ENCODE results near the gene PGAM1.

PGAM1 gene

GRCh38 chr10:97428572-97428981 lies 2.6 kb downstream of the PGAM1 start:
- Mint-ChIP-seq H3K9me3 (peaks cover 4% of the 10 kb centered on the region), H3K4me1 (peaks cover 54% of the 10 kb centered on the region), H3K36me3 (ENCODE audit: low read depth) (peaks cover 64% of the 10 kb centered on the region), H3K4me3 (peak overlapping the region; percentile 94), H3K27ac (peak overlapping the region; percentile 100), H3K27me3 (peaks cover 2% of the 10 kb centered on the region)
- DNase-seq (peak; percentile 22), ATAC-seq (peak; percentile 7)

- Mint-ChIP-seq H3K27ac (peak overlapping the region; percentile 68), H3K27me3 (no peaks in the 10 kb centered on the region), H3K4me1 (peaks cover 21% of the 10 kb centered on the region), H3K36me3 (ENCODE audit: low read depth) (peaks cover 53% of the 10 kb centered on the region), H3K9me3 (no peaks in the 10 kb centered on the region), H3K4me3 (no peak overlapping the region)
- peak; percentile 24 for ATAC-seq
- DNase-seq = no peak
These were observed 8.1 kb downstream of the PGAM1 start for GRCh38 chr10:97434055-97434454.

GRCh38 chr10:97434557-97434956 lies 8.6 kb downstream of the PGAM1 start:
- Mint-ChIP-seq H3K4me1 (peaks cover 16% of the 10 kb centered on the region), H3K9me3 (no peaks in the 10 kb centered on the region), H3K27ac (peak overlapping the region; percentile 68), H3K36me3 (ENCODE audit: low read depth) (peaks cover 52% of the 10 kb centered on the region), H3K4me3 (no peak overlapping the region), H3K27me3 (no peaks in the 10 kb centered on the region)
- DNase-seq (no peak), ATAC-seq (peak; percentile 57)

GRCh38 chr10:97435211-97435610 lies 9.2 kb downstream of the PGAM1 start:
- Mint-ChIP-seq H3K36me3 (ENCODE audit: low read depth) (peaks cover 48% of the 10 kb centered on the region), H3K4me1 (peaks cover 10% of the 10 kb centered on the region), H3K27me3 (no peaks in the 10 kb centered on the region), H3K9me3 (no peaks in the 10 kb centered on the region), H3K27ac (no peak overlapping the region), H3K4me3 (no peak overlapping the region)
- no peak for ATAC-seq
- DNase-seq = no peak

- ATAC-seq (no peak), DNase-seq (no peak)
- Mint-ChIP-seq H3K4me1 (peaks cover 31% of the 10 kb centered on the region), H3K4me3 (no peak overlapping the region), H3K36me3 (ENCODE audit: low read depth) (peaks cover 31% of the 10 kb centered on the region), H3K9me3 (no peaks in the 10 kb centered on the region), H3K27me3 (no peaks in the 10 kb centered on the region), H3K27ac (no peak overlapping the region)
These were observed 16.3 kb downstream of the PGAM1 start for GRCh38 chr10:97442277-97442676.

- DNase-seq (no peak), ATAC-seq (peak; percentile 19)
- Mint-ChIP-seq H3K4me3 (peak overlapping the region; percentile 98), H3K27me3 (no peaks in the 10 kb centered on the region), H3K36me3 (ENCODE audit: low read depth) (peaks cover 33% of the 10 kb centered on the region), H3K4me1 (peaks cover 45% of the 10 kb centered on the region), H3K27ac (peak overlapping the region; percentile 93), H3K9me3 (no peaks in the 10 kb centered on the region)
These were observed 18.2 kb downstream of the PGAM1 start for GRCh38 chr10:97444212-97444611.

GRCh38 chr10:97445357-97445721 lies 19.3 kb downstream of the PGAM1 start:
- Mint-ChIP-seq H3K4me1 (peaks cover 45% of the 10 kb centered on the region), H3K4me3 (peak overlapping the region; percentile 98)
- no peak for ATAC-seq

GRCh38 chr10:97445722-97446639 lies 20.0 kb downstream of the PGAM1 start, which contains the start of the genes EXOSC1 and ZDHHC16:
TSS of gene EXOSC1 (minus strand) at chr10:97446006. CDS start at chr10:97445985, 21 bp downstream.
TSS of gene ZDHHC16 (plus strand) at chr10:97446175. CDS start at chr10:97451676, 5,501 bp downstream.
- peaks cover 49% of the 10 kb centered on the region for H3K4me1 Mint-ChIP-seq

More at GRCh38 chr10:97445357-97445721, 19.3 kb downstream of the PGAM1 start:
- no peak for DNase-seq
- Mint-ChIP-seq H3K36me3 (ENCODE audit: low read depth) (peaks cover 28% of the 10 kb centered on the region), H3K9me3 (no peaks in the 10 kb centered on the region), H3K27me3 (no peaks in the 10 kb centered on the region), H3K27ac (peak overlapping the region; percentile 93)

GRCh38 chr10:97450828-97451227 lies 24.8 kb downstream of the PGAM1 start:
- ATAC-seq = no peak
- no peak overlapping the region for H3K4me3 Mint-ChIP-seq
- peak overlapping the region; percentile 27 for H3K27ac Mint-ChIP-seq

More at GRCh38 chr10:97445722-97446639, 20.0 kb downstream of the PGAM1 start, which contains the start of the genes EXOSC1 and ZDHHC16:
- DNase-seq (peak; percentile 90), ATAC-seq (peak; percentile 94)
- Mint-ChIP-seq H3K36me3 (ENCODE audit: low read depth) (peaks cover 31% of the 10 kb centered on the region), H3K27ac (peak within 1 kb of the TSS; percentile 93), H3K27me3 (no peaks in the 10 kb centered on the region), H3K9me3 (no peaks in the 10 kb centered on the region), H3K4me3 (peak within 1 kb of the TSS; percentile 98)

GRCh38 chr10:97451605-97452004 lies 25.6 kb downstream of the PGAM1 start:
- Mint-ChIP-seq H3K27ac (no peak overlapping the region), H3K27me3 (no peaks in the 10 kb centered on the region), H3K9me3 (no peaks in the 10 kb centered on the region), H3K4me3 (no peak overlapping the region), H3K36me3 (ENCODE audit: low read depth) (peaks cover 34% of the 10 kb centered on the region), H3K4me1 (peaks cover 48% of the 10 kb centered on the region)
- DNase-seq = no peak
- no peak for ATAC-seq

More at GRCh38 chr10:97450828-97451227, 24.8 kb downstream of the PGAM1 start:
- no peaks in the 10 kb centered on the region for H3K9me3 Mint-ChIP-seq
- H3K27me3 Mint-ChIP-seq = no peaks in the 10 kb centered on the region
- H3K4me1 Mint-ChIP-seq = peaks cover 53% of the 10 kb centered on the region
- H3K36me3 Mint-ChIP-seq (ENCODE audit: low read depth) = peaks cover 37% of the 10 kb centered on the region
- DNase-seq = no peak

- no peak for ATAC-seq
- H3K4me1 Mint-ChIP-seq = peaks cover 41% of the 10 kb centered on the region
These were observed 26.4 kb downstream of the PGAM1 start for GRCh38 chr10:97452352-97452751.

GRCh38 chr10:97454330-97455036 lies 28.5 kb downstream of the PGAM1 start:
- peaks cover 52% of the 10 kb centered on the region for H3K36me3 Mint-ChIP-seq (ENCODE audit: low read depth)
- no peak overlapping the region for H3K4me3 Mint-ChIP-seq
- H3K27ac Mint-ChIP-seq = peak overlapping the region; percentile 83
- H3K9me3 Mint-ChIP-seq = no peaks in the 10 kb centered on the region
- no peak for DNase-seq
- no peaks in the 10 kb centered on the region for H3K27me3 Mint-ChIP-seq
- peaks cover 28% of the 10 kb centered on the region for H3K4me1 Mint-ChIP-seq
- ATAC-seq = peak; percentile 68

More at GRCh38 chr10:97452352-97452751, 26.4 kb downstream of the PGAM1 start:
- no peaks in the 10 kb centered on the region for H3K27me3 Mint-ChIP-seq
- H3K36me3 Mint-ChIP-seq (ENCODE audit: low read depth) = peaks cover 41% of the 10 kb centered on the region
- H3K4me3 Mint-ChIP-seq = no peak overlapping the region
- peak overlapping the region; percentile 40 for H3K27ac Mint-ChIP-seq
- no peak for DNase-seq
- H3K9me3 Mint-ChIP-seq = no peaks in the 10 kb centered on the region

- Mint-ChIP-seq H3K27me3 (no peaks in the 10 kb centered on the region), H3K36me3 (ENCODE audit: low read depth) (peaks cover 62% of the 10 kb centered on the region), H3K4me1 (peaks cover 24% of the 10 kb centered on the region), H3K4me3 (no peak overlapping the region), H3K27ac (no peak overlapping the region), H3K9me3 (no peaks in the 10 kb centered on the region)
- no peak for DNase-seq
- no peak for ATAC-seq
These were observed 30.2 kb downstream of the PGAM1 start for GRCh38 chr10:97456034-97456685.

- DNase-seq (no peak), ATAC-seq (no peak)
- Mint-ChIP-seq H3K9me3 (no peaks in the 10 kb centered on the region), H3K27ac (peak overlapping the region; percentile 78), H3K27me3 (no peaks in the 10 kb centered on the region), H3K36me3 (ENCODE audit: low read depth) (peaks cover 66% of the 10 kb centered on the region), H3K4me1 (peaks cover 24% of the 10 kb centered on the region), H3K4me3 (no peak overlapping the region)
These were observed 30.7 kb downstream of the PGAM1 start for GRCh38 chr10:97456686-97457065.
